ENCODE data around the gene FKBP5.

- TF ChIP-seq POLR2A (IDR thresholded peaks at IDR 0.05), result no peak
- TF ChIP-seq CTCF (IDR thresholded peaks at IDR 0.05), result no peak
Measured at GRCh38 chr6:35629876-35630378, 58.8 kb downstream of the FKBP5 start.

Data from gastroesophageal sphincter (tissue), 3 donors.